ENCODE data around the gene MPO. TPM values are rescaled to one million over a fixed set of nuclear protein-coding genes. Genes with fewer than 3 reads are reported as not detected.

Gene MPO
- total and polyA plus RNA-seq, 4 donors: 0.14 to 221 (median 0.52) TPM

GRCh38 chr17:58310511-58311428, 30.0 kb upstream of the MPO start:
- Histone ChIP-seq H3K27me3 (ENCODE audit: control insufficient read depth in 4 of 4, insufficient read depth in 4 of 4, low read length in 3 of 4) (no peaks in the 10 kb centered on the region), H3K4me1 (ENCODE audit: control insufficient read depth in 4 of 4, insufficient read depth in 4 of 4, low read length in 3 of 4) (no peaks in the 10 kb centered on the region), H3K9me3 (ENCODE audit: control insufficient read depth in 4 of 4, low read length in 3 of 4) (no peaks in the 10 kb centered on the region), H3K4me3 (ENCODE audit: low read depth in 1 of 3, low read length in 3 of 3) (no peak overlapping the region), H3K27ac (ENCODE audit: low read depth in 1 of 2, low read length in 2 of 2) (no peak overlapping the region), H3K9ac (ENCODE audit: low read depth in 1 of 2, low read length in 2 of 2) (no peak overlapping the region), H3K36me3 (ENCODE audit: control insufficient read depth in 4 of 4, insufficient read depth in 3 of 4, low read depth in 1 of 4, low read length in 3 of 4) (no peaks in the 10 kb centered on the region)
- TF ChIP-seq REST (IDR thresholded peaks at IDR 0.05): no peak
- no peak for TF ChIP-seq GABPA (IDR thresholded peaks at IDR 0.05 in 1 of 2, conservative IDR thresholded peaks at IDR 0.05 in 1 of 2)
- TF ChIP-seq HNF4G (IDR thresholded peaks at IDR 0.05): no peak
- TF ChIP-seq, protein P1, sequence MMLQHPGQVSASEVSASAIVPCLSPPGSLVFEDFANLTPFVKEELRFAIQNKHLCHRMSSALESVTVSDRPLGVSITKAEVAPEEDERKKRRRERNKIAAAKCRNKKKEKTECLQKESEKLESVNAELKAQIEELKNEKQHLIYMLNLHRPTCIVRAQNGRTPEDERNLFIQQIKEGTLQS (IDR thresholded peaks at IDR 0.05): no peak
- no peak for TF ChIP-seq NR2F2 (IDR thresholded peaks at IDR 0.05)
- TF ChIP-seq HNF4A (conservative IDR thresholded peaks at IDR 0.05): no peak
- TF ChIP-seq, protein P2, sequence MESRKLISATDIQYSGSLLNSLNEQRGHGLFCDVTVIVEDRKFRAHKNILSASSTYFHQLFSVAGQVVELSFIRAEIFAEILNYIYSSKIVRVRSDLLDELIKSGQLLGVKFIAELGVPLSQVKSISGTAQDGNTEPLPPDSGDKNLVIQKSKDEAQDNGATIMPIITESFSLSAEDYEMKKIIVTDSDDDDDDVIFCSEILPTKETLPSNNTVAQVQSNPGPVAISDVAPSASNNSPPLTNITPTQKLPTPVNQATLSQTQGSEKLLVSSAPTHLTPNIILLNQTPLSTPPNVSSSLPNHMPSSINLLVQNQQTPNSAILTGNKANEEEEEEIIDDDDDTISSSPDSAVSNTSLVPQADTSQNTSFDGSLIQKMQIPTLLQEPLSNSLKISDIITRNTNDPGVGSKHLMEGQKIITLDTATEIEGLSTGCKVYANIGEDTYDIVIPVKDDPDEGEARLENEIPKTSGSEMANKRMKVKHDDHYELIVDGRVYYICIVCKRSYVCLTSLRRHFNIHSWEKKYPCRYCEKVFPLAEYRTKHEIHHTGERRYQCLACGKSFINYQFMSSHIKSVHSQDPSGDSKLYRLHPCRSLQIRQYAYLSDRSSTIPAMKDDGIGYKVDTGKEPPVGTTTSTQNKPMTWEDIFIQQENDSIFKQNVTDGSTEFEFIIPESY (IDR thresholded peaks at IDR 0.05): no peak
- no peak for DNase-seq (ENCODE audit: low spot score)
- 94% methylated on average over 23 of the region's 23 CpGs for WGBS

DNA sequence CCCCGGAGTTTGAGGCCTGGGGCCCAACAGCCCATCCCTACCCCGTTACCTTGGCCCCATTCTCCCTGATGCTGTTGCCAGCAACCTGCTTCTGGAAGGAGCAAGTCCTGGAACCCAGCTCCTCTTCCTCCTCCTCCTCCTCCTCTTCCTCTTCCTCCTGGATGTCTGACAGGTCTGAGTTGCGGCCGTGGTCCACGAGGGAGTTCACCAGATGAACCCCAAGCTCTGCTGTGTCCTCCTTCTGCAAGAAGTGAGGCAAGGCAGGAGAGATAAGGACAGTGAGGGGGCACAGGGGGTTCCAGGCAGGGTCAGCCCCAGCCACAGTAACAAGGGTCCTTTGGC, 29.2 kb upstream of the MPO start:
- no peaks in the 10 kb centered on the region for H3K9me3 ChIP-seq (ENCODE audit: control insufficient read depth in 4 of 4, low read length in 3 of 4)
- no peaks in the 10 kb centered on the region for H3K27me3 ChIP-seq (ENCODE audit: control insufficient read depth in 4 of 4, insufficient read depth in 4 of 4, low read length in 3 of 4)
- H3K4me3 ChIP-seq (ENCODE audit: low read depth in 1 of 3, low read length in 3 of 3): no peak overlapping the region
- no peak for DNase-seq (ENCODE audit: low spot score)
- TF ChIP-seq, protein P2 (IDR thresholded peaks at IDR 0.05): no peak
- TF ChIP-seq REST (IDR thresholded peaks at IDR 0.05) (no peak), HNF4G (IDR thresholded peaks at IDR 0.05) (no peak), FOXA2 (IDR thresholded peaks at IDR 0.05) (no peak), EGR1 (IDR thresholded peaks at IDR 0.05; ENCODE audit: low read depth in 2 of 2) (no peak), FOXA1 (IDR thresholded peaks at IDR 0.05) (no peak), RAD21 (IDR thresholded peaks at IDR 0.05) (no peak), RXRA (IDR thresholded peaks at IDR 0.05) (no peak), JUND (IDR thresholded peaks at IDR 0.05) (no peak), YY1 (IDR thresholded peaks at IDR 0.05) (no peak), NR2F2 (IDR thresholded peaks at IDR 0.05) (no peak), TAF1 (conservative IDR thresholded peaks at IDR 0.05) (no peak), GABPA (IDR thresholded peaks at IDR 0.05 in 1 of 2, conservative IDR thresholded peaks at IDR 0.05 in 1 of 2) (no peak)
- TF ChIP-seq, protein P1 (IDR thresholded peaks at IDR 0.05): no peak
- no peak overlapping the region for H3K9ac ChIP-seq (ENCODE audit: low read depth in 1 of 2, low read length in 2 of 2)
- WGBS: 83% methylated on average over 5 of the region's 5 CpGs
- H3K4me1 ChIP-seq (ENCODE audit: control insufficient read depth in 4 of 4, insufficient read depth in 4 of 4, low read length in 3 of 4): no peaks in the 10 kb centered on the region
- H3K27ac ChIP-seq (ENCODE audit: low read depth in 1 of 2, low read length in 2 of 2): no peak overlapping the region
- H3K36me3 ChIP-seq (ENCODE audit: control insufficient read depth in 4 of 4, insufficient read depth in 3 of 4, low read depth in 1 of 4, low read length in 3 of 4): no peaks in the 10 kb centered on the region

Data from liver (tissue), 9 donors.